Neural cell (in vitro differentiated cells): ENCODE measurements around the gene PSME3IP1. TPM values are rescaled to one million over a fixed set of nuclear protein-coding genes. Genes with fewer than 3 reads are reported as not detected.
"Not testable (repeated sequence)": the region's sequence is repeated elsewhere in the genome, so short reads cannot be mapped to it uniquely, and the experiment has no call there.

Experiments
- H2AFZ ChIP-seq: fragments of 200-600, 300-800 bp; sonication (generic), shearing (Covaris generic); 2 replicates; pipeline ENCODE4 v1.6.0; 2014; ENCODE audit warnings: low read depth, mild to moderate bottlenecking, antibody characterized with exemption, low read length, moderate library complexity
- H3F3A ChIP-seq: fragments of 200-600 bp; shearing (Covaris generic); 2 replicates; pipeline ENCODE4 v1.6.1; 2016; ENCODE audit warnings: mild to moderate bottlenecking, moderate library complexity, mixed read lengths, antibody characterized with exemption, low read length; ENCODE audit not compliant: insufficient read depth, poor library complexity, severe bottlenecking
- H3K27ac ChIP-seq: fragments of 200-600, 300-800 bp; sonication (generic), shearing (Covaris generic); 2 replicates; pipeline ENCODE4 v1.5.1; 2014; ENCODE audit warnings: mild to moderate bottlenecking, low read length, moderate library complexity
- H3K27me3 ChIP-seq: fragments of 300-800, 200-600 bp; sonication (generic), shearing (Covaris generic); 2 replicates; pipeline ENCODE4 v1.6.0; 2014; ENCODE audit warnings: mild to moderate bottlenecking, low read depth, low read length, moderate library complexity; ENCODE audit not compliant: insufficient read depth
- H3K36me3 ChIP-seq: fragments of 300-800, 200-600 bp; sonication (generic), shearing (Covaris generic); 2 replicates; pipeline ENCODE4 v1.5.1; 2014; ENCODE audit warnings: mild to moderate bottlenecking, antibody characterized with exemption, low read length, moderate library complexity; ENCODE audit not compliant: insufficient read depth
- H3K4me2 ChIP-seq: fragments of 300-800, 200-600 bp; sonication (generic), shearing (Covaris generic); 2 replicates; pipeline ENCODE4 v1.6.0; 2014; ENCODE audit warnings: mild to moderate bottlenecking, low read length
- H3K4me3 ChIP-seq: fragments of 300-800, 200-600 bp; sonication (generic), shearing (Covaris generic); 2 replicates; pipeline ENCODE4 v1.5.1; 2014; ENCODE audit warnings: mild to moderate bottlenecking, low read length, moderate library complexity
- H3K79me2 ChIP-seq: fragments of 200-600 bp; shearing (Covaris generic); replicated peaks from 2 replicates; pipeline ENCODE4 v1.6.0; 2014; ENCODE audit warnings: mild to moderate bottlenecking, low read length, moderate library complexity; ENCODE audit not compliant: insufficient read depth
- H3K9ac ChIP-seq: fragments of 300-800, 200-600 bp; sonication (generic), shearing (Covaris generic); 2 replicates; pipeline ENCODE4 v1.6.1; 2016; ENCODE audit warnings: mild to moderate bottlenecking, low read length, mixed read lengths
- H3K9me2 ChIP-seq: fragments of 200-600 bp; shearing (Covaris generic); 2 replicates; pipeline ENCODE4 v1.6.1; 2016; ENCODE audit warnings: mild to moderate bottlenecking, low read length, mixed read lengths; ENCODE audit not compliant: insufficient read depth
- H3K9me3 ChIP-seq: fragments of 200-600, 300-800 bp; sonication (generic), shearing (Covaris generic); 2 replicates; pipeline ENCODE4 v1.6.1; 2016; ENCODE audit warnings: mild to moderate bottlenecking, mixed run types, low read length, moderate library complexity, mixed read lengths
- H4K20me1 ChIP-seq: fragments of 200-600 bp; shearing (Covaris generic); 2 replicates; pipeline ENCODE4 v1.6.1; 2016; ENCODE audit warnings: mild to moderate bottlenecking, mixed run types; ENCODE audit not compliant: insufficient read depth
- EP300 ChIP-seq: fragments of 450-650 bp; conservative IDR thresholded peaks from 2 replicates; pipeline ENCODE4 v1.6.1; 2014; ENCODE audit warnings: antibody characterized with exemption, mild to moderate bottlenecking, moderate library complexity; ENCODE audit not compliant: poor library complexity, severe bottlenecking
- EZH2 ChIP-seq: fragments of 200-600, 300-800 bp; shearing (Covaris generic), sonication (generic); IDR thresholded peaks from 2 replicates; pipeline ENCODE4 v1.6.1; 2014; ENCODE audit warnings: antibody characterized with exemption, low read length, borderline replicate concordance, mild to moderate bottlenecking; ENCODE audit not compliant: insufficient read depth, poor library complexity, severe bottlenecking
- MXI1 ChIP-seq: fragments of 450-650 bp; conservative IDR thresholded peaks from 2 replicates; pipeline ENCODE4 v1.6.1; 2014; ENCODE audit warnings: antibody characterized with exemption, mild to moderate bottlenecking; ENCODE audit not compliant: poor library complexity, severe bottlenecking
- POLR2AphosphoS5 ChIP-seq: IDR thresholded peaks from 2 replicates; pipeline ENCODE4 v1.6.1; 2012
- RAD21 ChIP-seq: fragments of 450-650 bp; conservative IDR thresholded peaks from 2 replicates; pipeline ENCODE4 v1.6.1; 2014; ENCODE audit warnings: antibody characterized with exemption, mild to moderate bottlenecking, moderate library complexity
- SMC3 ChIP-seq: fragments of 450-650 bp; conservative IDR thresholded peaks from 2 replicates; pipeline ENCODE4 v1.6.1; 2014; ENCODE audit warnings: antibody characterized with exemption, mild to moderate bottlenecking, moderate library complexity; ENCODE audit not compliant: poor library complexity
- TAF1 ChIP-seq: IDR thresholded peaks from 2 replicates; pipeline ENCODE4 v1.6.1; 2012; ENCODE audit warnings: low read depth
- polyA plus RNA-seq: library from polyadenylated mRNA; depleted of rRNA; stranded (reverse); fragments of >200 nt; gene quantifications from 2 replicates; pipeline ENCODE4 v1.2.3, GENCODE V29; 2014
- TF ChIP-seq, protein P1 (sequence below): fragments of 450-650 bp; IDR thresholded peaks from 2 replicates; pipeline ENCODE4 v1.5.1; 2014; ENCODE audit warnings: antibody characterized with exemption, mild to moderate bottlenecking, moderate library complexity; ENCODE audit not compliant: poor library complexity, severe bottlenecking
- TF ChIP-seq, protein P2 (sequence below): IDR thresholded peaks from 2 replicates; pipeline ENCODE4 v1.6.1; 2012; ENCODE audit warnings: borderline replicate concordance

Gene PSME3IP1
- polyA plus RNA-seq, 1 donor from 2014 or later, result 167 TPM

DNA sequence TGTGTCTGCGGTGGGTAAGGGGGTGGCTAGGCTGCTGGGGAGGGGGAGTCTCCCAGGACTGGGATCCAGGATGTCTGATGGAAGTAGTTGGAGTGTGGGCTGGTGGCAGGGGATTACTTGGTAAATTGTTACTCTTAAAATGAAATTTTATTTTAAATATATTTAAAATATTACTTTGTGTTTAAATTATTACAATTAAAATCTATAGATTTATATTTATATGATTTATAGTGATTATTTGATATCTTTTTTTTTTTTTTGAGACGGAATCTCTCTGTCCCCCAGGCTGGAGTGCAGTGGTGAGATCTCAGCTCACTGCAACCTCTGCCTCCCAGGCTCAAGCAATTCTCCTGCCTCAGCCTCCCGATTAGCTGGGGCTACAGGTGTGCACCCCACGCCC is 74.9 kb downstream of the PSME3IP1 start:
- Histone ChIP-seq H3K4me3 (no peak overlapping the region), H3K79me2 (no peaks in the 10 kb centered on the region), H3K9me2 (no peaks in the 10 kb centered on the region), H3K36me3 (no peaks in the 10 kb centered on the region), H3F3A (no peaks in the 10 kb centered on the region), H3K9ac (no peak overlapping the region), H4K20me1 (no peaks in the 10 kb centered on the region), H3K9me3 (no peaks in the 10 kb centered on the region), H3K4me2 (no peak overlapping the region), H2AFZ (no peak overlapping the region), H3K27ac (no peak overlapping the region), H3K27me3 (no peaks in the 10 kb centered on the region)
- TF ChIP-seq, protein P1, sequence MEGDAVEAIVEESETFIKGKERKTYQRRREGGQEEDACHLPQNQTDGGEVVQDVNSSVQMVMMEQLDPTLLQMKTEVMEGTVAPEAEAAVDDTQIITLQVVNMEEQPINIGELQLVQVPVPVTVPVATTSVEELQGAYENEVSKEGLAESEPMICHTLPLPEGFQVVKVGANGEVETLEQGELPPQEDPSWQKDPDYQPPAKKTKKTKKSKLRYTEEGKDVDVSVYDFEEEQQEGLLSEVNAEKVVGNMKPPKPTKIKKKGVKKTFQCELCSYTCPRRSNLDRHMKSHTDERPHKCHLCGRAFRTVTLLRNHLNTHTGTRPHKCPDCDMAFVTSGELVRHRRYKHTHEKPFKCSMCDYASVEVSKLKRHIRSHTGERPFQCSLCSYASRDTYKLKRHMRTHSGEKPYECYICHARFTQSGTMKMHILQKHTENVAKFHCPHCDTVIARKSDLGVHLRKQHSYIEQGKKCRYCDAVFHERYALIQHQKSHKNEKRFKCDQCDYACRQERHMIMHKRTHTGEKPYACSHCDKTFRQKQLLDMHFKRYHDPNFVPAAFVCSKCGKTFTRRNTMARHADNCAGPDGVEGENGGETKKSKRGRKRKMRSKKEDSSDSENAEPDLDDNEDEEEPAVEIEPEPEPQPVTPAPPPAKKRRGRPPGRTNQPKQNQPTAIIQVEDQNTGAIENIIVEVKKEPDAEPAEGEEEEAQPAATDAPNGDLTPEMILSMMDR, result no peak
- TF ChIP-seq TAF1 (no peak), POLR2AphosphoS5 (no peak), EZH2 (no peak), SMC3 (no peak), RAD21 (no peak), MXI1 (no peak), EP300 (no peak)
- TF ChIP-seq, protein P2, sequence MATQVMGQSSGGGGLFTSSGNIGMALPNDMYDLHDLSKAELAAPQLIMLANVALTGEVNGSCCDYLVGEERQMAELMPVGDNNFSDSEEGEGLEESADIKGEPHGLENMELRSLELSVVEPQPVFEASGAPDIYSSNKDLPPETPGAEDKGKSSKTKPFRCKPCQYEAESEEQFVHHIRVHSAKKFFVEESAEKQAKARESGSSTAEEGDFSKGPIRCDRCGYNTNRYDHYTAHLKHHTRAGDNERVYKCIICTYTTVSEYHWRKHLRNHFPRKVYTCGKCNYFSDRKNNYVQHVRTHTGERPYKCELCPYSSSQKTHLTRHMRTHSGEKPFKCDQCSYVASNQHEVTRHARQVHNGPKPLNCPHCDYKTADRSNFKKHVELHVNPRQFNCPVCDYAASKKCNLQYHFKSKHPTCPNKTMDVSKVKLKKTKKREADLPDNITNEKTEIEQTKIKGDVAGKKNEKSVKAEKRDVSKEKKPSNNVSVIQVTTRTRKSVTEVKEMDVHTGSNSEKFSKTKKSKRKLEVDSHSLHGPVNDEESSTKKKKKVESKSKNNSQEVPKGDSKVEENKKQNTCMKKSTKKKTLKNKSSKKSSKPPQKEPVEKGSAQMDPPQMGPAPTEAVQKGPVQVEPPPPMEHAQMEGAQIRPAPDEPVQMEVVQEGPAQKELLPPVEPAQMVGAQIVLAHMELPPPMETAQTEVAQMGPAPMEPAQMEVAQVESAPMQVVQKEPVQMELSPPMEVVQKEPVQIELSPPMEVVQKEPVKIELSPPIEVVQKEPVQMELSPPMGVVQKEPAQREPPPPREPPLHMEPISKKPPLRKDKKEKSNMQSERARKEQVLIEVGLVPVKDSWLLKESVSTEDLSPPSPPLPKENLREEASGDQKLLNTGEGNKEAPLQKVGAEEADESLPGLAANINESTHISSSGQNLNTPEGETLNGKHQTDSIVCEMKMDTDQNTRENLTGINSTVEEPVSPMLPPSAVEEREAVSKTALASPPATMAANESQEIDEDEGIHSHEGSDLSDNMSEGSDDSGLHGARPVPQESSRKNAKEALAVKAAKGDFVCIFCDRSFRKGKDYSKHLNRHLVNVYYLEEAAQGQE, result no peak

DNA sequence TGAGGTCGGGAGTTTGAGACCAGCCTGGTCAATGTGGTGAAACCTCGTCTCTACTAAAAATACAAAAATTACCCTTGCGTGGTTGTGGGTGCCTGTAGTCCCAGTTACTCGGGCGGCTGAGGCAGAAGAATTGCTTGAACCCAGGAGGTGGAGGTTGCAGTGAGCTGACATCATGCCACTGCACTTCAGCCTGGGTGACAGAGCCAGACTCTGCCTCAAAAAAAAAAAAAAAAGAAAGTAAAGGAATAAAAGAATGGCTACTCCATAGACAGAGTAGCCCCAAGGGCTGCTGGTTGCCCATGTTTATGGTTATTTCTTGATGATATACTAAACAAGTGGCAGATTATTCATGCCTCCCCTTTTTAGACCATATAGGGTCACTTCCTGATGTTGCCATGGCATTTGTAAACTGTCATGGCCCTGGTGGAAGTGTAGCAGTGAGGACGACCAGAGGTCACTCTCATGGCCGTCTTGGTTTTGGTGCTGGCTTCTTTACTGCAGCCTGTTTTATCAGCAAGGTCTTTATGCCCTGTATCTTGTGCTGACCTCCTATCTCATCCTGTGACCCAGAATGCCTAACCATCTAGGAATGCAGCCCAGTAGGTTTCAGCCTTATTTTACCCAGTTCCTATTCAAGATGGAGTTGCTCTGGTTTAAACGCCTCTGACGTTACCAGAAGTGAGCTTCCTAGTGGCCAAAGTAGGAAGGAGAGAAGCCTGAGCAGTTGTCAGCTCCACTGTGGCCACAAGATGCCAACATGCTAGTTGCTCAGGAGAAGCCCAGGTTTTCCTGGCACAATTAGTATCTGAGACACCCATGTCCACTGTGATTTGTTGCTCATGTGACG is 76.4 kb downstream of the PSME3IP1 start:
- not testable (repeated sequence) for H2AFZ ChIP-seq, H3K4me2 ChIP-seq

More for the DNA sequence above, 76.4 kb downstream of the PSME3IP1 start:
- not testable (repeated sequence) for H3K9me3 ChIP-seq, H3K9me2 ChIP-seq, H3F3A ChIP-seq, H3K27me3 ChIP-seq, H3K27ac ChIP-seq, H3K36me3 ChIP-seq, H4K20me1 ChIP-seq, H3K4me3 ChIP-seq, H3K9ac ChIP-seq, H3K79me2 ChIP-seq
